Adipocyte (in vitro differentiated cells): Measurements from ENCODE around the gene BMP6.

ENCODE experiments used
- DNase-seq: peaks from one replicate; pipeline ENCODE4 v3.0.0-alpha.2; 2015; ENCODE audit warnings: low read depth
- H3K27me3 ChIP-seq: replicated peaks from 2 replicates; pipeline ENCODE4 v1.7.0; 2013; ENCODE audit warnings: mild to moderate bottlenecking, low read length, moderate library complexity; ENCODE audit not compliant: control insufficient read depth, insufficient read depth
- H3K36me3 ChIP-seq: 2 replicates; pipeline ENCODE4 v1.7.0; 2013; ENCODE audit warnings: low read length, mild to moderate bottlenecking, moderate library complexity; ENCODE audit not compliant: control insufficient read depth, insufficient read depth, severe bottlenecking
- H3K4me1 ChIP-seq: 2 replicates; pipeline ENCODE4 v1.7.0; 2013; ENCODE audit warnings: mild to moderate bottlenecking, low read length, moderate library complexity; ENCODE audit not compliant: control insufficient read depth, insufficient read depth
- H3K4me3 ChIP-seq: 2 replicates; pipeline ENCODE4 v1.7.0; 2013; ENCODE audit warnings: mild to moderate bottlenecking, low read length, moderate library complexity
- H3K9ac ChIP-seq: 2 replicates; pipeline ENCODE4 v1.7.0; 2013; ENCODE audit warnings: mild to moderate bottlenecking, low read length, moderate library complexity
- H3K9me3 ChIP-seq: 2 replicates; pipeline ENCODE4 v1.7.0; 2013; ENCODE audit warnings: mild to moderate bottlenecking, low read length, moderate library complexity; ENCODE audit not compliant: control insufficient read depth

BMP6 gene

DNA sequence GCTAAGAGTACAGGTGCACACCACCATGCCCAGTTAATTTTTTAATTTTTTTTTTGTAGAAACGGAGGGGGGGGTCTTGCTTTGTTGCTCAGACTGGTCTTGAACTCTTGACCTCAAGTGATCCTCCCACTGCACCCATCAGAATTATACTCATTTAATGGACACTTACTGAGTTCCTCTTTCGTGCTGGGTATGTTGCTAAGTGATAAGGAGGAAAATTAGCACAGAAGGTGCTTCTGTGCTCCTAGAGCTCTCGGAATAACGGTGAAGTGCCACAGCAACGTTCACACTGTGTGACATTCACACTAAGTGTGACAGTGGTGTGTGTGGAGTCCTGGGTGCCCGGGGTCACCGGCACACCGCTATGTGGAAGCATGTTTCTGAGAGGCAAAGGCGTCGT lies 32.1 kb upstream of the BMP6 start:
- DNase-seq, result no peak
- Histone ChIP-seq H3K4me1 (peaks cover 25% of the 10 kb centered on the region), H3K4me3 (no peak overlapping the region), H3K9ac (no peak overlapping the region), H3K27me3 (no peaks in the 10 kb centered on the region), H3K36me3 (no peaks in the 10 kb centered on the region), H3K9me3 (no peaks in the 10 kb centered on the region)

DNA sequence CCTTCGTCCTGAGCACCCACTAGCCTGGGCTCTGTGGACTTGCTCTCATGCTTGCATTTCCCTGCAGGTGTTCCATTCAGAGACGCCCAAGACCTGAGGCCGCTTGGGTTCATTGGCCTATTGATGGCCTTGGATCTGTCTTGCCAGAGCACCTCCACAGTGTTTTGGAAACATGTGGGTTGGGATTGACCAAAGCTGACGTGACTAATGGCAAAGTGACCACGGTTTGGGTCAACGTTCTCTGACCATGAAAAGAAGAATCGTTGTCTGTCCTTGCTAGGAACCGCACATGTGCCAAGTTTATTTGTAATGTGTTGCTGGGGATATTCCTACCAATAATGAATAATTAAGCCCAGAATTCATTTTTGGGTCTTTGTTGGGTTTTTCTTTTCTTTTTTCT lies 29.8 kb upstream of the BMP6 start:
- Histone ChIP-seq H3K9me3 (no peaks in the 10 kb centered on the region), H3K4me1 (peaks cover 28% of the 10 kb centered on the region), H3K4me3 (no peak overlapping the region), H3K36me3 (no peaks in the 10 kb centered on the region), H3K27me3 (no peaks in the 10 kb centered on the region), H3K9ac (no peak overlapping the region)
- no peak for DNase-seq

DNA sequence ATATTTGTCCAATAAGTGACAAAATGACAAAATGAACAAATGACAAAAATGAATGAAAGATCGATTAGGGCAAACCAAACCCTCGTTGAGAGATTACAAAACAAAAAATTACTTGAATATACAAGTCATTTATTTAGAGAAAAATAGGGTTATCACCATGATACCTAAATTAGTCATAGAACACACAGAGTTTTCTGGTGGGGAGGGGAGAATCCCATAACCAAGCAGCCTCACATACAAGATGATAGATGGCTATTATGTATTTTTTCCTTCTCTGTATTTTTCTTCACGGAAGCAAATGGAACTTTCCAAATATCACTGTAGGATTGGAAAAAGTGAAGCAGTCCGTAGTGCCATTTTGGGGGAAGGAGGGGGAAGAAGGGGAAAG lies 28.5 kb upstream of the BMP6 start:
- no peaks in the 10 kb centered on the region for H3K27me3 ChIP-seq
- no peaks in the 10 kb centered on the region for H3K36me3 ChIP-seq
- H3K9me3 ChIP-seq, result no peaks in the 10 kb centered on the region
- H3K9ac ChIP-seq, result peak overlapping the region; percentile 59
- H3K4me3 ChIP-seq, result peak overlapping the region; percentile 32
- H3K4me1 ChIP-seq, result peaks cover 30% of the 10 kb centered on the region
- no peak for DNase-seq

DNA sequence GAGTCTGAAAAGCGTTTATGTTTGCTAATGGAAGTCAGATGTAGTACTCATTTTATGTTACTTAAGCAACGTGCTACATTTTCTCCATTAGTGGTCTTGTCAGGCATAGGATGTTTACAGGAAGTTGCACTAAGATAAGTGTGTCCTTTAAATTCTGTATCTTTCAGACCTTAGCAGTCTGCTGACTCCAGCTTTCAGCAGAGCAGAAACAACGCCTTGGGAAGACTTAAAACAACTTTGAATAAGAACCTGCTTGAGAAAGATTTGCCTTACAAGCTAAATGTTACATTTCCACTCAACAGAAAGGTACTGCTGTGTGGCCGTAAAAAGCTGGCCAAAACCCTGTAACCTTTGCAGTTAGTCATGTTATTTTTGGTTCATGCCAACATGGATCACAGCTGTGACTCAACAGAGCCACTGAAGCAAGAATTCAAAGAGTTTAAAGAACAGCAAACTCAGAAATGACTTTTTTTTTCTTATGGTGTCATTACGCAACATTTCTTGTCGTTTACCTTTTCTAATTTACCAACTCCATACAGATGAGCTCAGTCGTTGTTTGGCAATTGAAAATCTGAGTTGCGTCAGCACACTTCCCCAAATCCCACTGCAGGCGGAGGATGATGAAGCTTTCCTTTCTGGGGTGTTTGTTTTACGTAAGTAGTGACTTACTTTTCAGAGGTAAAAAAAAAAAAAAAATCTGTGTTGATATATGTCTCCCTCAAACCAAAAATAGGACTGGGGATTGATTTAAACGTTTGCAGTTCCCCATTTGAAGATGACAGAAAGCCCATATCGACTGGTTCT lies 27.9 kb upstream of the BMP6 start:
- Histone ChIP-seq H3K9me3 (no peaks in the 10 kb centered on the region), H3K36me3 (no peaks in the 10 kb centered on the region), H3K9ac (peak overlapping the region; percentile 59), H3K4me3 (peak overlapping the region; percentile 32), H3K27me3 (no peaks in the 10 kb centered on the region), H3K4me1 (peaks cover 34% of the 10 kb centered on the region)
- DNase-seq, result peak; percentile 88

DNA sequence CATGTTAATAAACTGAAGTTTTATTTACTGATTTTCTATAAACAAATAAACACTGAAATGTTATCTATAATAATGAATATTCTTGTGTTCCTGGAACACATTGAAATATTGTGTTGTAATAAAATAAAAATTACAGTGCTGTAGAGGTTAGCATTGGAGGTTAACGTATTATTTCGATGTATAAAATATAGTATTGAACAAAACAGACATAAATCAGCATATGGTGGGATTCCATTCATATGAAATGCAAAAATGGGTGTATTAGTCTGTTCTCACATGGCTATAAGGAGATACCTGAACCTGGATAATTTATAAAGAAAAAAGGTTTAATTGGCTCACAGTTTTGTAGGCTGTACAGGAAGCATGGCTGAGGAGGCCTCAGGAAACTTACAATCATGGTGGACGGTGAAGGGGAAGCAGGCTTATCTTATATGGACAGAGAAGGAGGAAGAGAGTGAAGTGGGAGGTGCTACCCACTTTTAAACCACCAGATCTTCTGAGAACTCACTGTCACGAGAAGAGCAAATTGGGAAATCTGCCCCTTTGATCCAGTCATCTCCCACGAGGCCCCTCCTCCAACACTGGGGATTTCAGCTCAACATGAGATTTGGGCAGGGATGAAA lies 24.6 kb upstream of the BMP6 start:
- no peak for DNase-seq

DNA sequence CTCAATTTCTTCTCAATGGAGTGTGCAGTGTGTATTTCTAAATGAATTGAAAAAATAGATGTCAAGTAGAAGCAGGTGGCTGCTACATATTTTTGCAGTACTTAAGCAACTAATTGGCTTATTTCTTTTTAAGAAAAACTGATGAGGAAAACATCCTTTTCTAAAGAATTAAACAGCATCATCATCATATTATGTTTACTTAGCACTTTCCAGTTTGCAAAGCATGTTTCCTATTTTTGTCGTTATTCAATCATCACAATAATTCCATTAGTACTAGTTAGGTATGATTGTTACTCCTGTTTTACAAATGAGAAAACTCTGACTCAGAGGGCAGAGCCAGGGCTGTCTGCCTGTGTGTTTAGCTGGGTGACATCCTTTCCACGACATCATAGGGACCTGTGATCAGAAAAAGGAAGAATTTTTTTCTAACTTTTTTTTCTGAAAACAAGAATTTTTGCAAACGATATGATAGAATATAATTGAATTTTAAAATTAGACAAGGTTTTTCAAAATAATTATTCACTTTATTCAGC lies 22.7 kb upstream of the BMP6 start:
- no peak overlapping the region for H3K9ac ChIP-seq
- H3K27me3 ChIP-seq, result no peaks in the 10 kb centered on the region
- H3K4me1 ChIP-seq, result peaks cover 24% of the 10 kb centered on the region
- no peak overlapping the region for H3K4me3 ChIP-seq
- no peaks in the 10 kb centered on the region for H3K9me3 ChIP-seq
- H3K36me3 ChIP-seq, result no peaks in the 10 kb centered on the region
- no peak for DNase-seq

More for the DNA sequence above, 24.6 kb upstream of the BMP6 start:
- Histone ChIP-seq H3K27me3 (no peaks in the 10 kb centered on the region), H3K9ac (no peak overlapping the region), H3K4me1 (peaks cover 34% of the 10 kb centered on the region), H3K4me3 (no peak overlapping the region), H3K36me3 (no peaks in the 10 kb centered on the region), H3K9me3 (no peaks in the 10 kb centered on the region)

DNA sequence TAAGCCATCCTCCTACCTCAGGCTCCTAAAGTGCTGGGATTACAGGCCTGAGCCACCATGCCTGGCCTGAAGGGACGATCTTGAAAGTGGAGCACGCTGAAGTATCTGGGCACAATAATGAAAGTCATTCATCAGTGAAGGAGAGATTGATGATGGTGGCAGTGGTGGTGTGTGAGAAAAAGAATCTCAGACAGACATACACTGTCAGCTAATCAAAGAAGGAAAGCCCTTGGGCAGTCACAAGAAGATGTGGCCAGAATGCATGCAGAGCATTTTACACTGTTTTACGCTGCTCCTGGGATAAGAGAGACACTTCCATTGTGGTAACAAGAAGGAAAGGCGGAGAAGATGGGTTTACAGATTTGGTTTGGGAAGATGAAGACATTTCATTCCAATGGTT lies 20.4 kb upstream of the BMP6 start:
- Histone ChIP-seq H3K27me3 (no peaks in the 10 kb centered on the region), H3K4me1 (peaks cover 15% of the 10 kb centered on the region), H3K36me3 (no peaks in the 10 kb centered on the region), H3K9ac (no peak overlapping the region), H3K4me3 (no peak overlapping the region), H3K9me3 (peaks cover 2% of the 10 kb centered on the region)
- DNase-seq, result no peak

DNA sequence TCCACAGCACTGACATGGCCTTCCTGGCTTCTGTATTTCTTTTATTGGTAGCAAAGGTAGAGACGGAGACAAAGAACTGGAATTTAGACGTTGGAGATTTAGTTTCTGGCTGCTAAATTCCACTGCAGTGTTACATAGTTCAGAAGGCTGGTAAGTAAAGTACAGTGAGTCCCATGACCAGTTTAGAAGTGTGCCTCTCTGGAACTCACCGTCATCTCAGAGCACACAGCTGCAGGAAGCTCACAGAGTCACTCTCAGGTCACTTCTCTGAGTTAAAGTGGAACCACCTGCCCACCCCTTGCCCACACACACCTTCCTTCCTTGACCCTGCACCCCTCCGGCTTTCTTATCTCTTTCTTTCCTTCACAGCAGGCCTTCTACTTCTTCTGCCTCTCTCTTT lies 19.6 kb upstream of the BMP6 start:
- Histone ChIP-seq H3K4me3 (no peak overlapping the region), H3K9ac (no peak overlapping the region), H3K4me1 (peaks cover 14% of the 10 kb centered on the region), H3K27me3 (no peaks in the 10 kb centered on the region), H3K9me3 (peaks cover 10% of the 10 kb centered on the region), H3K36me3 (no peaks in the 10 kb centered on the region)
- DNase-seq, result no peak

DNA sequence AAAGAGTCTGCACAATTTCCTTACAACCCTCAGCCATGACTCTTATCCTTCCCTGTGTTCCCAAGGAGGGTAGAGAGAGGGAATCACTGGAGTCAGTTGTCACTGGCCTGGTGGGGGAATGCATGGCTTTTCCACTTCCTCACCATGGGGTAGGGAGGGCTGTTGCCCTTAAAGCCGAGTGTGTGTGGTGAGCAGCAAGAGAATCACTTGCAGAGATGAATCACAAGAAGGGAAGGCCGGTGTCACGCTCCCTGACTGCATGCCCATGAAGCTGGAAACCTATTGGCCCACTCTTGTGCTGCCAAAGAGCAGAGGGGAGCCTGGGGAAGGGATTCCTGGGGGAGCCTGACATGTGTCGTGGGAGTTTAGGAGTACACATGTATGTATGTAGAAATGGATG lies 18.1 kb upstream of the BMP6 start:
- Histone ChIP-seq H3K9ac (no peak overlapping the region), H3K4me1 (peaks cover under 1% of the 10 kb centered on the region), H3K36me3 (no peaks in the 10 kb centered on the region), H3K27me3 (no peaks in the 10 kb centered on the region), H3K9me3 (peaks cover 12% of the 10 kb centered on the region), H3K4me3 (no peak overlapping the region)
- DNase-seq, result no peak

DNA sequence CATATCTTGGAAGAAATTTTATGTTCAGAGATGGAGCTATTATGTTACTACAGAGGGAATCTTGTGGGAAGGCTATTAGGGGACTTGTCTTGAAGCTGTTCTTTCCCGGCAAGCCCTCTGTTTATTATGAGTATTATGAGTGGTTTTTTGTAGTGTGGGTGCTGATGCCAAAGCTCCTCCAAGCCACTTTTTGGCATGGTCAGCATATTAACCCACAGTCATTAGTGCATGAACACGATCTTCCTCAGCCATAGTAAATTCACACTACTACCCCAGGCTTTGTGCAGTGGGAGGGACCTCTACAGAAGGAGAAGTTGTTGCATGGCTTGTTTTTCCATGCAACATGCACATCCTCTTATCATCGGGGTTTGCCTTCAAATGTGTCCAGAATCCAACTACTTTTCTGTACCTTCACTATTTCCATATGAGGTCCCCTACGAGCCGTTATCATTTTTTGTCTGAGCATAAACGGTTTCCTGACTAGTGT lies 6.5 kb upstream of the BMP6 start:
- Histone ChIP-seq H3K4me1 (peaks cover 15% of the 10 kb centered on the region), H3K27me3 (no peaks in the 10 kb centered on the region), H3K9me3 (peaks cover 13% of the 10 kb centered on the region), H3K4me3 (no peak overlapping the region), H3K36me3 (no peaks in the 10 kb centered on the region), H3K9ac (no peak overlapping the region)
- no peak for DNase-seq

DNA sequence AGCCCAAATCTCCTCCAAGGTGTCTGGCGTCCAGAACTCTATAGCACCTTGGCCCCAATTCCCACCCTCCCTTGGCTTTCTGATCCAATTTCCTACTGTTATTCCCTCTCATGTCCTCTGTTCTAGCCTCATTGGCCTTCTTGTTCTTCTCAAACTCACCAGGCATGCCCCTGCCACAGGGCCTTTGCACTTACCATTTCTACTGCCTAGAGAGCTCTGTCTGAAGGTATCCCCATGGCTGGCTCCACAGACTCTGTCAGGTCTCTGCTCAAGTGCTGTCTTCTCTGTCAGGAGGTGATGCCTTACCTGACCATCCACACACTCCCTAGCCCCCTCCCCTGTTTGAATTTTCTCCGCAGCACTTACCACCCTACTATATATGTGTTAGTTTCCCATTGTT lies 5.6 kb upstream of the BMP6 start:
- H3K4me1 ChIP-seq, result peaks cover 15% of the 10 kb centered on the region
- no peak overlapping the region for H3K4me3 ChIP-seq
- H3K9ac ChIP-seq, result no peak overlapping the region
- DNase-seq, result no peak
- H3K36me3 ChIP-seq, result no peaks in the 10 kb centered on the region
- no peaks in the 10 kb centered on the region for H3K27me3 ChIP-seq
- H3K9me3 ChIP-seq, result peaks cover 13% of the 10 kb centered on the region
